A549 treated with Hydrocortisone at 1 μM for 4 hours (cell line): ENCODE results near the gene BACH2. TPM values are rescaled to one million over a fixed set of nuclear protein-coding genes. Genes with fewer than 3 reads are reported as not detected.

ENCODE experiments used
- total RNA-seq: library from RNA; stranded (reverse); fragments of 200-300 nt; extraction: Qiagen RNA extraction; gene quantifications from 5 replicates; pipeline ENCODE4 v1.2.3, GENCODE V29; 2022

BACH2 gene
- 0.53 to 1.6 TPM (median 0.70 TPM) in 5 replicates for total RNA-seq

GRCh38 chr6:90296341-90297114 is at the start of gene BACH2:
Gene BACH2 (minus strand): TSS chr6:90296843. CDS start chr6:90008844, 287,999 bp downstream.

GRCh38 chr6:89894169-89894568 is 402.5 kb downstream of the BACH2 start, which contains the start of gene GJA10:
Gene GJA10 (plus strand): TSS chr6:89894469. CDS start chr6:89894469, 0 bp downstream.

